ENCODE measurements around the gene PPM1E. TPM values are rescaled to one million over a fixed set of nuclear protein-coding genes. Genes with fewer than 3 reads are reported as not detected.

The PPM1E gene
- total RNA-seq, 1 experiment from 2014 or later: 2.9 TPM

DNA sequence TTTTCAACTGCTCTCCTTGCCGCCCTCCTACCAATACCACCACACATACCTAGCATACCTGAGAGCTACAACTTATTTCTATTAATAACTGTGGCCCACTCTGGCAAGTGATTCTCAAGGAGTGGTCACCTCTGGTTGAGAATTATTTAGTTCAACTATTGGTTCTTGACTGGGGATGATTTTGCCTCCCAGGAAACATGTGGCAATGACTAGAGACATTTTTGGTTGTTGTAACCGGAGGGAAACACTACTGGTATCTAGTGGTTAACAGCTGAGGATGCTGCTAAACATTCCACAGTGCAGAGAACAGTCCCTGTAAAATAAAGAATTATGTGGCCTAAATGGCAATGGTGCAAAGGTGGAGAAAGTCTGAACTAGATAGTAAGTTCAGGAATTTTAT is 254.4 kb downstream of the PPM1E start:
- CTCF ChIA-PET: no interaction called here
- Histone ChIP-seq H3K4me1 (ENCODE audit: control insufficient read depth, insufficient read depth, low read length) (no peaks in the 10 kb centered on the region), H3K4me3 (ENCODE audit: low read depth in 2 of 2, low read length in 2 of 2) (no peak overlapping the region), H3K9me3 (ENCODE audit: control insufficient read depth, insufficient read depth, low read depth, low read length) (no peaks in the 10 kb centered on the region), H3K27me3 (ENCODE audit: control insufficient read depth, insufficient read depth, low read length) (no peaks in the 10 kb centered on the region), H3K27ac (ENCODE audit: low read length) (no peak overlapping the region), H3K36me3 (ENCODE audit: control insufficient read depth, insufficient read depth, low read length) (no peaks in the 10 kb centered on the region; the same call in 1 of the 2 replicates)
- intact Hi-C loops (cut with micrococcal nuclease; ENCODE audit: unreplicated experiment): no loop called here
- DNase-seq (ENCODE audit: low read depth, low spot score) (no peak), ATAC-seq (no peak)
- TF ChIP-seq, protein P1, sequence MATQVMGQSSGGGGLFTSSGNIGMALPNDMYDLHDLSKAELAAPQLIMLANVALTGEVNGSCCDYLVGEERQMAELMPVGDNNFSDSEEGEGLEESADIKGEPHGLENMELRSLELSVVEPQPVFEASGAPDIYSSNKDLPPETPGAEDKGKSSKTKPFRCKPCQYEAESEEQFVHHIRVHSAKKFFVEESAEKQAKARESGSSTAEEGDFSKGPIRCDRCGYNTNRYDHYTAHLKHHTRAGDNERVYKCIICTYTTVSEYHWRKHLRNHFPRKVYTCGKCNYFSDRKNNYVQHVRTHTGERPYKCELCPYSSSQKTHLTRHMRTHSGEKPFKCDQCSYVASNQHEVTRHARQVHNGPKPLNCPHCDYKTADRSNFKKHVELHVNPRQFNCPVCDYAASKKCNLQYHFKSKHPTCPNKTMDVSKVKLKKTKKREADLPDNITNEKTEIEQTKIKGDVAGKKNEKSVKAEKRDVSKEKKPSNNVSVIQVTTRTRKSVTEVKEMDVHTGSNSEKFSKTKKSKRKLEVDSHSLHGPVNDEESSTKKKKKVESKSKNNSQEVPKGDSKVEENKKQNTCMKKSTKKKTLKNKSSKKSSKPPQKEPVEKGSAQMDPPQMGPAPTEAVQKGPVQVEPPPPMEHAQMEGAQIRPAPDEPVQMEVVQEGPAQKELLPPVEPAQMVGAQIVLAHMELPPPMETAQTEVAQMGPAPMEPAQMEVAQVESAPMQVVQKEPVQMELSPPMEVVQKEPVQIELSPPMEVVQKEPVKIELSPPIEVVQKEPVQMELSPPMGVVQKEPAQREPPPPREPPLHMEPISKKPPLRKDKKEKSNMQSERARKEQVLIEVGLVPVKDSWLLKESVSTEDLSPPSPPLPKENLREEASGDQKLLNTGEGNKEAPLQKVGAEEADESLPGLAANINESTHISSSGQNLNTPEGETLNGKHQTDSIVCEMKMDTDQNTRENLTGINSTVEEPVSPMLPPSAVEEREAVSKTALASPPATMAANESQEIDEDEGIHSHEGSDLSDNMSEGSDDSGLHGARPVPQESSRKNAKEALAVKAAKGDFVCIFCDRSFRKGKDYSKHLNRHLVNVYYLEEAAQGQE (IDR thresholded peaks at IDR 0.05; ENCODE audit: insufficient read depth in 1 of 2, low read depth in 2 of 2, low read length in 1 of 2): no peak
- TF ChIP-seq TCF7L2 (IDR thresholded peaks at IDR 0.05; ENCODE audit: low read depth, low read length) (no peak), CTCF (IDR thresholded peaks at IDR 0.05) (no peak), POLR2AphosphoS5 (IDR thresholded peaks at IDR 0.05; ENCODE audit: low read depth, low read length) (no peak), SIN3A (IDR thresholded peaks at IDR 0.05; ENCODE audit: borderline replicate concordance, insufficient read depth, low read depth, low read length) (no peak)
- no TSS peak for BruUV-seq (replicated peaks)
- in situ Hi-C loops (cut with HindIII; ENCODE audit: low pct_unique_long_range_greater_than_20kb, low sequenced_read_pairs): no loop called here
- POLR2A ChIA-PET: no interaction called here

DNA sequence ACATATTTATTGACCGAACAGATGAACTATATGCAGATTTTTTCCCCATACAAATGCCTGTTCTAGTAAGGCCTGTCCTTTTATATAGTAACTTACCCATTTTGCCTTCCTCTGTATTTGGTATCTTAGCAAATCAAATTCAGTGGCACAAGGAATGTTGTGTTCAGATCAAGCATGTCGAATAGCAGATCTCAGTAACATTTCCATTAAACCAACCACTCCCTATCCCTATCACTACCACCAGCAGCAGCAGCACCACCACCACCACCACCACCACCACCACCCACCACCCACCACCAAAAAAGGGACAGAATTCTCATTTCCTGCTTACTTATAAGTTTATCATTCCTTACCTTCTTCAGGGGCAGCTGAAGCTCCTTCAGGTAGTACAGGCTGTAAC is 256.3 kb downstream of the PPM1E start:
- in situ Hi-C loops (cut with HindIII; ENCODE audit: low pct_unique_long_range_greater_than_20kb, low sequenced_read_pairs): no loop called here

More for the DNA sequence above, 256.3 kb downstream of the PPM1E start:
- intact Hi-C loops (cut with micrococcal nuclease; ENCODE audit: unreplicated experiment): no loop called here
- H3K36me3 ChIP-seq (ENCODE audit: control insufficient read depth, insufficient read depth, low read length): no peaks in the 10 kb centered on the region; the same call in 1 of the 2 replicates
- no TSS peak for BruUV-seq (replicated peaks)
- ChIA-PET CTCF (no interaction called here), POLR2A (no interaction called here)
- H3K27me3 ChIP-seq (ENCODE audit: control insufficient read depth, insufficient read depth, low read length): no peaks in the 10 kb centered on the region
- no peaks in the 10 kb centered on the region for H3K4me1 ChIP-seq (ENCODE audit: control insufficient read depth, insufficient read depth, low read length)
- DNase-seq (ENCODE audit: low read depth, low spot score): no peak
- TF ChIP-seq POLR2AphosphoS5 (IDR thresholded peaks at IDR 0.05; ENCODE audit: low read depth, low read length) (no peak), TCF7L2 (IDR thresholded peaks at IDR 0.05; ENCODE audit: low read depth, low read length) (no peak), CTCF (IDR thresholded peaks at IDR 0.05) (no peak), SIN3A (IDR thresholded peaks at IDR 0.05; ENCODE audit: borderline replicate concordance, insufficient read depth, low read depth, low read length) (no peak)
- TF ChIP-seq, protein P1 (IDR thresholded peaks at IDR 0.05; ENCODE audit: insufficient read depth in 1 of 2, low read depth in 2 of 2, low read length in 1 of 2): no peak
- H3K27ac ChIP-seq (ENCODE audit: low read length): no peak overlapping the region
- no peak overlapping the region for H3K4me3 ChIP-seq (ENCODE audit: low read depth in 2 of 2, low read length in 2 of 2)
- no peaks in the 10 kb centered on the region for H3K9me3 ChIP-seq (ENCODE audit: control insufficient read depth, insufficient read depth, low read depth, low read length)
- ATAC-seq: no peak
